A549 treated with RU486 at 1 μM for 4 hours (cell line): Measurements from ENCODE around the gene PRDX4. TPM values are rescaled to one million over a fixed set of nuclear protein-coding genes. Genes with fewer than 3 reads are reported as not detected.

Source experiments
- total RNA-seq: library from RNA; stranded (reverse); fragments of 200-300 nt; extraction: Qiagen RNA extraction; gene quantifications from 5 replicates; pipeline ENCODE4 v1.2.3, GENCODE V29; 2022; ENCODE audit warnings: low read depth

Gene PRDX4
- total RNA-seq: 256 to 287 TPM (median 278 TPM) in 5 replicates

GRCh38 chrX:23667239-23668177, at the start of gene PRDX4:
TSS of gene PRDX4 (plus strand) at chrX:23667493. CDS start at chrX:23667571, 78 bp downstream.

Other genes starting within 250 kb of the PRDX4 start
- 93.2 to 104 TPM (median 97.6 TPM) in 5 replicates for gene ACOT9, start 75.8 kb downstream of the PRDX4 start, total RNA-seq
- 275 to 490 TPM (median 427 TPM) in 5 replicates for gene SAT1, start 115.7 kb downstream of the PRDX4 start, total RNA-seq
- gene APOO, start 240.4 kb downstream of the PRDX4 start, total RNA-seq: 29.5 to 37.0 TPM (median 34.0 TPM) in 5 replicates
- 0.09 to 0.21 TPM (median 0.13 TPM) in 3 of 5 replicates, not detected in the others for gene CXorf58, start 240.5 kb downstream of the PRDX4 start, total RNA-seq